HG02678 (cell line): ENCODE results near the gene EMILIN3.

Experiments used
- ATAC-seq: cut with Tn5 transposase; IDR thresholded peaks from one replicate; pipeline ENCODE4 v1.9.1; 2021; ENCODE audit warnings: mild to moderate bottlenecking, moderate library complexity; ENCODE audit not compliant: unreplicated experiment

EMILIN3 gene

DNA sequence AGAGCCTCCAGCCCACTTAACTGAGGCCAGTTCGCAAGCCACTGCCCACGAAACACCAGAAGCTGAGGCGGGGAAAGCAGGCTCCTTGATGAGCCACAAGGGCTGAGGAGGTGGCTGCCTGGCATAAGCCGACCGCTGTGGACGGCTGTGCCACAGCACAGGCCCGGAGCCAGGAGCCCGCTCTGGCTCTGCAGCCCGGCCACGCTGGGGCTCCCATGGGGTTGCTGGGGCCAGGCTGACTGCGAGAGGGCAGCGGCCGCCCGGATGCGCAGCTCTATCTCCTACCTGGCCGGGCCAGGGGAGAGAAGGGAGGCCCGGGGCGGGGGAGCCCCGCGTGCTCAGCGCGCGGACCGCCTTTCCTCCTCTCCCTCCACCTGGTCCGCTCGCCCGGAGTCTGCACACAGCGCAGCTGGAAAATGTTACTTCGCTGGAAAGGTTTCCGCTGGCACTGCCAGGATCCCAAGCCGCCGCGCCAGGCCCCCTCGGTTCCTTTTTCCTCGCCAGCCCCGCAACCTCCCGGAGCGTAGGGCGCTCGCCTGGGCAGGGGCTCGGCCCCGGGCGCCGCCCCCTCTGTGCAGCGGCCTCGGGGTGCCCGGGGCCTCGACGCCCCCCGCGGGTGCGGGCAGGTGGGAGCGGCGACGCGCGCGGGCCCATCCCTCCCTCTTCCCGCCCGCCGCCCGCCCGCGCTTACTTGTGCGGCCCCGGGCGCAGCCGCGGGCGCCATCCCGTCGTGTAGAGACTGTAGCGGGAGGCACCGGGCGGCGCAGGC is 657 bp downstream of the EMILIN3 start:
- no peak for ATAC-seq

GRCh38 chr20:41364967-41365765 is 1.5 kb downstream of the EMILIN3 start:
- no peak for ATAC-seq

- no peak for ATAC-seq
Observed at GRCh38 chr20:41364236-41364855, 2.3 kb downstream of the EMILIN3 start.

DNA sequence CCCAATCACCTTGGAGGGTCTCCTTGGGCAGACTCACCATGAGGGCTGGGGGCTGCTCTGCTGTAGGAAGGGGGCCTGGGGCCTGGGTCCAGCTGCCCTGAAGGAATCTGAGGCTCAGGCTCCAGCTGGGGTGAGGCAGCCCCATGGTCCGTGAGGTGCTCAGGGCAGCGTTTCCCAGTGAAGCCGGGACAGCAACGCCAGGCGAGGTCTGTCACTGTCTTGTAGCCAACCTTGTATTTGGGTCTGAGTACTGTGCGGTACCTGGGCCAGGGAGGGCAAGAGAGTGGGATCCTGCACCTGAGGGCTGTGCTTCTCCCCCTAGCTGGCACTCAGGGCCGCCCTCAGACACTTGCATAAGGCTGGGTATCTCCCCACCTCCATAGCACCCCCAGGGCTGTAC is 3.0 kb downstream of the EMILIN3 start:
- ATAC-seq = no peak

GRCh38 chr20:41362748-41363140 is 3.9 kb downstream of the EMILIN3 start:
- no peak for ATAC-seq

DNA sequence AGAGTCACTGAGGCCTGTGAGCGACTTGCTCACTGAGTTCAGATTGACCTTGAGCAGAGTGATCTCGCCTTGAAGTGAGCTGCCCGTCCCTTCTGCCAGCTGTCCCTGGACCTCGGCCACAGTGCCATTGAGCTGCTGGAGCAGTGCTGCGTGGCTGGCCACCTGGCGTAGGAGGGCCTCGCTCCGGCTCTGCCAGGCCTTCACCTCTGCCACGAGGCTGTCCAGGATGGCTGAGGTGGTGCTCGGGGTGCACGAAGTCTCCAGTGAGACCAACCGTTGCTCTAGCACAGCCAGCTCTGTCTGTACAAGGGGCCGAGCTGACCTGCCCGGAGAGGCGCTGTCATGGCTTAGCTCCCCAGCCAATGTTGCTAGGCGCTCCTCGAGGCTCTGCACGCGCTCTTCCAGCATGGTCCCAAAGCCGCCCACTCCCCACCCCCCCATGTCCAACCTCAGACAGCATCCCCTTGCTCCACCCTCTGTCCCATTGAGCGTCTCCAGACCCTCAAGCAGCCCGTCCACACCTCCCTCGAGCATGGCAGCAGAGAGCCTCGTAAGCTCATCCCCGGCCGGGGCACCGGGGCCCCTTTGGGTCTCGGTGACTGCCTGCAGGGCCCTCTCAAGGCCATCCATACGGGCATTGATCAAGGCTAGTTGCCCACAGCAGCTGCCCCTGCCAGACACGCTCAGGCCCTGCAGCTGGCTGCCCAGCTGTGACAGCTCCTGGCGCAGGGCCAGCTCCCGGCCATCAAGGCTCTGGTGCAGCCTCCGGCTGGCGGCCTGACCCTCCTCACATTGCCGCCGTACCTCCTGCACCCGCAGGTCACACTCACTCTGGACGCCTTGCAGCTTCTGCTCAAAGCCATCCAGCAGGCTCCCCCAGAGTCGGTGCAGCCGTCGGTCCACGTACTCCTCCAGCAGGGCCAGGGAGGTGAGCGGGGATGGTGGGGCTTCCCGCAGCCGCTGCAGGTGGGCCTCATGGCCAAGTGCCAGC is 4.6 kb downstream of the EMILIN3 start:
- ATAC-seq = no peak

- no peak for ATAC-seq
Observed at GRCh38 chr20:41360831-41361756, 5.5 kb downstream of the EMILIN3 start.

GRCh38 chr20:41359541-41360011 is 7.0 kb downstream of the EMILIN3 start:
- no peak for ATAC-seq

GRCh38 chr20:41358717-41359116 is 7.9 kb downstream of the EMILIN3 start:
- no peak for ATAC-seq

- ATAC-seq = no peak
Observed at GRCh38 chr20:41358230-41358629, 8.4 kb downstream of the EMILIN3 start.

DNA sequence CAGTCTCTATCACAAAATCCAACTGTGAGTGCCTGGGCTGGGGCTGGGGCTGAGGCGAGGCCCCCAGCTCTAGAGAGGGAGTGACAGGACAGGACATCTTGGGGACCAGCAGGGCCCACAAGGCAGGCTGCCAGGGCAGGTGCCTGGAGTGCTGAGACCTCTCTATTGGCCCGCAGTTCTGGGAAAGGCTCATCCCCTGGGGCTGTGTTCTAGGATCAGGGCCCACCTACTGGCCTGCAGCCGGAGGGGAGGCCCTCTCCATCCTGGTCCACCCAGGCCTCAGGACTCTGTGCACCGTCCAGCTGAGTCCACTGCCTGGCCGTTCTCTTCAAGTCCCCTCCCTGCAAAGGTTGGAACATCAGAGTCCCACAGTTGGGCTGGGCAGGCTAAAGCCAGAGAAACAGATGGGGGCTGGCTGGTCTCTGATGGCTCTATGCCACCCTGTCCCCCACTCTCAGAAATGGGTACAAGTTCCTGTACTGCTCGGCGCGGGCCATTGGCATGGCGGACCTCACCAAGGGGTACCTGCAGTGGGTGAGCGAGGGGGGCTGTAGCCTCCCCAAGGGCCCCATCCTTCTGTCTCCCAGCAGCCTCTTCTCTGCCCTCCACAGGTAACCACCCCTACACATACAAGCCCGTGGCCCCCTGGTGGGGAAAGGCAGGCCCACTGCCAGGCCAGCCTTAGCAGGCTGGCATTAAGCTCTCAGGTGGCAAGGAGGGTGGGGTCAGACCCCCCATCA is 9.0 kb downstream of the EMILIN3 start:
- ATAC-seq = no peak

- no peak for ATAC-seq
Observed at GRCh38 chr20:41356951-41357350, 9.7 kb downstream of the EMILIN3 start.

DNA sequence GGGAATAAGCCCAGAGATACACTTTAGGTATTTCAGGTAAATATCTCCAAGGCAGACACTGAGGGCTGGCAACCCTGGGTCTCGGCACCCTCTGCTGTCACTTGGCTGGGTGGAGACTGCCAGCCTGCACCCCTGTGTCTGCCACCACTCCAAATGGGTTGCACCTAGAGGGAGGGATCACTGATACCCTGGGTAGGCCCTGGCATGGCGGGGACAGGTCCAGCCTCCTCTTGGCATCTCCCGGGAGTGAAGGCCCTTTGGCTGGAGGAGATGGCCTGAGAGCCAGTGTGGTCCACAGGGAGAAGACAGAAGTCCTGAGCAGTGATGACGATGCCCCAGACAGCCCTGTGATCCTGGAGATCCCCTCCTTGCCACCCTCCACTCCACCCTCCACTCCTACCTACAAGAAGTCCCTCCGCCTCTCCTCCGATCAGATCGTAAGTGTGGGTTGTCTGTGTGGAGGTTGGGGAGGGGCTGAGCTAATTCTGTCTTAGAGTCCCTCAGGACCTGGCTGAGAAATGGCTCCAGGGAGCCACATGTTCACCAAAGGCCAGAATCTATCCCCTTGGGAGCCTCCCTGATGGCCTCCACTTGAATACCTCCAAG is 10.9 kb downstream of the EMILIN3 start:
- no peak for ATAC-seq

- no peak for ATAC-seq
Observed at GRCh38 chr20:41355192-41355591, 11.4 kb downstream of the EMILIN3 start.

GRCh38 chr20:41353530-41353929 is 13.1 kb downstream of the EMILIN3 start:
- ATAC-seq = no peak

DNA sequence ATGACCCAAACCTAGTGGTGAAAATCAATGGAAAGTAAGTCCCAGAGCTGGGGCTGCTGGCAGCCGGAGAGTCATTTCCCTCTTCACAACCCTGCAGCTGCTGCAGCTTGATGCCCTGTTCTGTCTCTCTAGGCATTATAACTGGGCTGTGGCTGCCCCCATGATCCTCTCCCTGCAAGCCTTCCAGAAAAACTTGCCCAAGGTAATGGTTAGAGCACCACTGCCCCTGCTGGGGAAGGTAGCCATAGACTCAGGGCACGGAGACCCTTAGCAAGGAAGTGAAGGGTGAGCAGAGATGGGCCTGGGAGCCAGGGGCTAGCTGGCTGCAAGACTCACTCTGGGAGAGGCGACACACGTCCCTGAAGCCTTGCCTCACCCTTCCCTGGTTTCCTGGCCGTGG is 14.0 kb downstream of the EMILIN3 start:
- ATAC-seq = no peak

DNA sequence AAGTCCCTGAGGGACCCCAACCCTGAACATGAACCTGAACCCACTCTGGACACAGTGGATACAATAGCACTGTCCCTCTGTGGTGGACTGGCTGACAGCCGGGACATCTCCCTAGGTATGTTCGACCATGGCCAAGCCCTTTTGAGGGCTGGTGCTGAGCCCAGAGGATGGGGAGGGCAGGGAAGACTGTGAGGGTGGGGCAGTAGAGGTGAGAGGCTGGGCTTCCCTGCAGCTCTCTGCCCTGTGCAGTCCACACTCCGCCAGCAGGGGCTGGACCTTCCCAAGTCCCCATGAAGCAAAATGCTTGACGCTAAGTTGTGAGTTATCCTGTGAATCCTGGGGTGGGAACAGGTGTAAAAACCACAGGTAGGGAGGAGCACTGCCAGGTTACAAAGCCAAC is 14.5 kb downstream of the EMILIN3 start:
- no peak for ATAC-seq

GRCh38 chr20:41350408-41350962 is 16.1 kb downstream of the EMILIN3 start:
- no peak for ATAC-seq
